HG03469 (cell line): ENCODE results near the gene DST.
A peak's percentile ranks its signal among the peaks of the same experiment; 100 is the strongest.

Source experiments
- ATAC-seq: cut with Tn5 transposase; IDR thresholded peaks from one replicate; pipeline ENCODE4 v1.9.1; 2021; ENCODE audit warnings: mild to moderate bottlenecking, moderate library complexity, moderate number of reproducible peaks; ENCODE audit not compliant: unreplicated experiment

DST gene

DNA sequence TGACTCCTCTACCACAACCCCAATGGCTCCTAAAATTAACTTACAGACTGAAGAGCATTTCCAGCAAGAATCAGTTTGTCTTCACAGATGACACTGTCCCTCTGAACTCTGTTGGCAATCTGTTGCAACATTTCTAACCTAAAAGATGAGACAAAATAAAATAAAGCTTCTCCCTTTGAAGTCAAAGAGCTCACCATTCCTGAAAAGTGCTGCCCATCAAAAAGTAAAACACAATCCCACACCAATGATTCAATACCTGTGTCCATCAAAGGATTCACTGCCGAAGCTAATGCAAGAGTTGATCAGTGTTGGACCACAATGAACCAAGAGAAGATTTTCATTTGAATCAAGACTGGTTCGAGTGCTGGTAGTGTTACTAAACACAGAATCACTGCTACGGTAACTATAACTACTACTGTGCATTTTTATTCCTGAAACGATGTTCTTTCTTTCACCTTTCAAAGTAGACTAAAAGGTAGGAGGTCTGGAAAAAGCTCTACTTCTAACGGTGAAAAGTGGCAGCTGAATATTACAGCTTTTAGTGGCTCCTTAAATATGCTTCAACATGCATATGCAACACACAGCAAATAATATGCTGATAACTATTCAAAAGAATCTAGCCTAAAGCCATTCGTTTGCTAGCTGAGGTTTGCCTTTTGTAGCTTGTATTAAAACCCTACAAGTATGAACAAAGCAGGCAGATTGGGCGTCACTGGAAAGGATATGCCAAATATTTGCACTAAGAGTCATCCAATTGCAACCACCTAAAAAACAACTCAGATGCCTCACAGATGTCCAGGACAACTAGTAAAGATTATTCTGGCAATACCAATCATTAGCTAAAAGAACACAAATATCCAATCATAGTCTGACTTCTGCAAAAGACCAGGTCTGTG is at the start of gene DST:
DST (minus strand) TSS at position 524 of the 896 bp plus-strand sequence.
- ATAC-seq = no peak

DNA sequence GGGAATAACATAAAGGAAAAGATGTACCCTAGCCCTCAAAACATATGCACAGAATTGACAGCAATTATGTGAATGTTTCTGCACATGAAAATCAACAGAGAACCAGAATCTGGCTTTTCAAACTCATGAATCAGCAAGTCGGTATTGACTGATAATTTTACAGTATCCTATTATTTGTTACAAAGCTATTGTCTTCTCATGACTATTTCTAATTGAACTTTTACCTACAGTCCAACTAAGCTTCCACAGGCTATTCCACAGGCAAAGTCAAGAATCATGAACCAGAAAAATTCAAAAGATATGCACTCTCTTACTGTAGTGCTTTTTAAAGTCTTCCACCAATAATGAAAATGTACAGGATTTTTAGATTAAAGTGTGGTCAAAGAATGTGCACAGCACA is 49.1 kb upstream of the DST start:
- ATAC-seq = no peak

DNA sequence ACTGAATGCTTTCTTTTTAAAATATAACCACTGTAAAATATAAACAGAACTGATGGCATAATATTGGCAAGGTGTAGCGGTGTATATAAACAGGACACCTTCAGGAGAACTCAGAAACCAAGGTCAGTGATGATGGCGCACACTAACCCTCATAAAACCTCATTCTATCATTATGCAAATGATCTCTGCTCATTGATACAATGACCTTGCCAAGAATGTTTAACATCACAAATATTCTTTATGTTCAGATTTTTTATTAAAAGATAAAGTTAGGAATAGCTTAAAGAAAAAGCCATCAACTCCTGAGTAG is 48.6 kb upstream of the DST start:
- ATAC-seq = no peak

DNA sequence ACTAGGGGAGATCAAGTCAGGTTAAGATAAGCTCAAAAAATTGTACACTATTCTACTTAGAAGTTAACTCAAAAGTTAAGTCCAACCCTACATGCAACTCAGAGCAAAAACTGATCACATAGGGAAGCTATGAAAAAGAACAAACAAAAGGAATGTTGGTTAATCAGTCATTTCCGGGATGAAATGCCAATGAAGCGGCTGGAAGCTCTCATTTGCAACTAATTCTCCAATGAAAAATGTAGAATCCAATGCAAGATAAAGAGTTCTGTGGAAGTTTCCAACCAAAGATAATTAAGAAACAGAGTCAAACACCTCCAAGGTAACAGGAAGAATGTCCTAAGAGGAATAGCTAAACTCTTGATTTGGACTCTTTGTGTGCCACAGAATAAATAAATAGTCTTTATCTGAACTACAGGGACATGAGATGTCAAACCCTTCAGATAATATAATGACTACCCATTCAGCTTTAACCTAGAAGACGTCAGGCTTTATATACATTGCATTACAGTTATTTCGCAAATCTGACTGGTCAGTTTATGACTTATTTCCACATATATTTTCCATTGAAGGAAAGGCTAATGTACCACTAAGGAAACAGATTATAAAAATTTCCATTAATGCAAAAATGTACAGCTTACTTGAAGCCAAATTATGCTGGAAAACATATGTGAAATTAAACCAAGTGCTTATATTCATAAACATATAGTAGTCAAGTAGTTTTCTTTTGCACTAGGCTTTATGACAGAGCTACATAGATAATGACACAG is 48.0 kb upstream of the DST start:
- ATAC-seq = no peak

DNA sequence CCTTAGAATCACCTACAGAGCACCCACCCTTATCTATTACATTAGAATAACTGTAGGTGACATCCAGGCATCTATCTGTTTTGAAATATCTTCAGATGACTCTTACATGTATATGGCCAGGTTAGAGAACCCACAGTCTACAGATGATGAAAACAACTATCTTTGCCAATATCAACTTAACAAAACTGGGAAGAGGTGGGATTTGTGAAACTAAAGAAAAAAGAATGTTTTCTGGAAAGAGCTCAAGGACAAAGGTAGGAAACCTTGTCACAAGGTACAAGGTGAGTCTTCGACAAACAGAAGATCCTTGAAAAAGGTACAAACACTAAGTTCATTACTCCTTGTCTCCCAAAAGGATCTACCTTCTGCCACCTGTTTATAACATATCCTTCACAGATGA is 47.0 kb upstream of the DST start:
- ATAC-seq = no peak

DNA sequence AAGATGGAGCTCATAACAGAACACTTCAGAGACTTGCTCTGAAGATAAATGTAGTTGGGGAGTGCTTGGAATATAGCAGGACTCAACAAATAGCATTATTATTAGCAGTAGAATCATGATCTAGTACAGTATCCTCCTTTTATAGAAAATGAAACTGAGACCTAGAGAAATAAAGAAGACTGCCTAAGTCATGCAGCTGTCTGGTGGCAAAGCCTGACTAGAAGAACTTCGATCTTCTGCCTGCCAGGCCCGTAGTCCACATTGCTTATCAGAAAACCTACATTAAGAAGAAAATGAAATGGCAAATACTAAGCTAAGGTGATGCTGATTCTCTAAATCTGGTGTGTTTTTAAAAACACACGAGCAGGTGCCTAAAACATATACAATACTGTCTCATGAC is 46.4 kb upstream of the DST start:
- ATAC-seq = peak; percentile 59

DNA sequence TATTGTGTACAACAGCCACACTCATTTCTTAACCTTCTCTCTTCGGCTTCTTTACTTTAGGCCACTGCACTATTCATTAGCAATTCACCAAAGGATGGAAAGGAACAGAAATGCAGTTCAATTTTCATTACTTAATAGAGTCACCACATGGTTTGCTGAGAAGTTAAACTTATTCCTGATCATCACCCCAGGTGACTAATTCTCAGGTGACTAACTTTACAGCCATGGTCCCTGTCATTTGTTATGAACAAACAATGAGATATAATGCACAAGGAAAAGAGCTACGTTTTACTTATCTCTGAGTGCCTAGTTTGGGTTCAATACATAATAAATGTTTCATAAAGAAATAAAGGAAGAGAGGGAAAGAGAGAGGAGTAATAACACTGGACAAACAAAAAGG is 45.8 kb upstream of the DST start:
- no peak for ATAC-seq

DNA sequence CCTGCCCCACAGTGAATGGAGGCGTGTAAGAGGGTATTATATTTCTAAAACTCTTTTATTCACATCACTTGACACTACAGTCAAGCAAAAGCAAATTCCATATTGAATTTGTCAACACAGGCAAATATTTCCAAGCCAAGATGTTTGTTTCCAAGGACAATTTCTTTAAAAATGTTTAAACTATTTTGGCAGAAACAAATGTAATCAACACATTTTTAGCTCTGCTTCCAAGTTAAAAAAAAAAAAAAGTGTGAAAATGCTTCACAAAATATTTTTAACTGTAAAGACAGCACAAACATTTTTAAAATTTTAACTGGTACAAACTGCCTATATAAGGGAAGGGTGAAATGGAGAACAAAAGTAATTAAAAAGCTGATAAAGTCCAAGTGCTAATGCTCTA is 44.9 kb upstream of the DST start:
- ATAC-seq = no peak

DNA sequence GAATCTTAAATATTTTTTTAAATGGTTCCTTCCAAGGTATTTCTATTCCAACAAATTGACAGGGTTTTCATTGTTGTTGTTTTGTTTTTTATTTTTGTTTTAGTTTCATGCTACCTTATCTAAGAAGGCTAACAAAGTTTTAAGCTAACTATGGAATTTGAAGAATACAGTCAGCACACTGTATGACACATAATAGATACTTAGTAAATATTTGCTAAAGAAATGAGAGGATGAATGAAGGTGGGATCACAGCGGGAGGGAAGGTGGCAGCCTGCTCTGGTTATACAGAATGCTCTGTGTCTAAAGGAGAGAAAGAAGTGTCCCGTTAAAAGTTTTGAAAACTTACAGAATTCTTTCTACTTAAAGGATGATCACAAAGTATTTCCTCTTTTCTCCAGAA is 43.7 kb upstream of the DST start:
- ATAC-seq = no peak

DNA sequence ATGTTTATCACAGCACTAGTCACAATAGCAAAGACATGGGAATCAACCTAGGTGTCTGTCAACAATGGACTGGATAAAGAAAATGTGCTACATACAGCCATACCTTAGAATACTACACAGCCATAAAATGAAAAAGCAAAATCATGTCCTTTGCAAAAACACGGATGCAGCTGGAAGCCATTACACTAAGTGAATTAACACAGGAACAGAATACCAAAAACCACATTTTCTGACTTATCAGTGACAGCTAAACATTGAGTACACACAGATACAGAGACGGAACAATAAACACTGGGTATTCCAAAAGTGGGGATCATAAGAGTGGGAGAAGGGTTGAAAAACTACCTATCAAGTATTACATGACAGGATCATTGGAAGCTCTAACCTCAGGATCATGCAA is 43.3 kb upstream of the DST start:
- no peak for ATAC-seq

DNA sequence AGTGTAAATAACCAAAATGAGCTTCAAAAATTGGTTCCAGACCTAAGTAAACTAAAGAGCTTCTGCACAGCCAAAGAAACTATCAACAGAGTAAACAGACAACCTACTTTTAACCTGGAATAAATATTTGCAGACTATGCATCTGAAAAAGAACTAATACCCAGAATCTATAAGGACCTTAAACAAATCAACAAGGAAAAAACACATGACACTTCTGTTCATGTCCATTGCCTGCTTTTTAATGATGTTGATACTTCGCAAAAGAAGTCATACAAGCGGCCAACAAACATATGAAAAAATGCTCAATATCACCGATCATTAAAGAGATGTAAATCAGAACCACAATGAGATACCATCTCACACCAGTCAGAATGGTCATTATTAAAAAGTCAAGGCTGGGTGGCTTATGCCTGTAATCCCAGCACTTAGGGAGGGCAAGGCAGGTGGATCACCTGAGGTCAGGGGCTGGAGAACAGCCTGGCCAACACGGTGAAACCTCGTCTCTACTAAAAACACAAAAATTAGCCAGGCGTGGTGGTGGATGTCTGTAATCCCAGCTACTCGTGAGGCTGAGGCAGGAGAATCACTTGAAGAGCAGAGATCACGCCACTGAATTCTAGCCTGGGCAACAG is 42.5 kb upstream of the DST start:
- no peak for ATAC-seq

DNA sequence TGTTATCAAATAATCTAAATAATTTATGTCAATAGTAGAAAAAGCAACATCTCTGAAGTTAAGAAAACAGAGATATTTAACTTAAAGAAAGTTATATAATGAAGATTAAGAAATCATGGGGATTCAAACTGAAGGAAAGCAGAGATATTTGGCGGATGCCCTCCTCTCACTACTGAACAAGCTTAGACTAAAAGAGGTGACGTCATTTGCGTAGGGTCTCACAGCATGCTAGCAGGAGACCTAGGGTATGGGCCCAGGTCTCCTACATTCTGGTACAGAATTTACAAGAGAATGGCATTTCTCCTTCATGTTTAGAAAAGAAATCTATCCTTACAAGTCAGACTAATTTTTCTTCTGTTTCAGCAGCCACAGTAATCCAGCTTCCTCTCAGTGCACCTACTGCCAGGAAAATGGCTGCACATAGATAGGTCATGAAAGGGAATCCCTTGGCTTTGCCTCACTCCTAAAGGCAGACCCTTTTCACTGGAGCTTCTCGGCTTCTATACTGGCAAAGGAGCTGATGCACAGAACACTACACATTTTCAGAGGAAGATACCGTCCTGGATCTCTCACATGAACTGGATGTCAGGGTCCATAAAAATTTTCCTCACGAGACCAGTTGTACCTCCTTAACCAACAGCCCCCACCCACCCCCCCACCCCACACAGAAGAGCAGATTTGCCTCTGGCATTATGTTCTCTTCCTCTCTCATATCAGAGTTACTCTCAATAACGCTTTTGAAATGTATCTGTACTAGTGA is 41.8 kb upstream of the DST start:
- no peak for ATAC-seq

DNA sequence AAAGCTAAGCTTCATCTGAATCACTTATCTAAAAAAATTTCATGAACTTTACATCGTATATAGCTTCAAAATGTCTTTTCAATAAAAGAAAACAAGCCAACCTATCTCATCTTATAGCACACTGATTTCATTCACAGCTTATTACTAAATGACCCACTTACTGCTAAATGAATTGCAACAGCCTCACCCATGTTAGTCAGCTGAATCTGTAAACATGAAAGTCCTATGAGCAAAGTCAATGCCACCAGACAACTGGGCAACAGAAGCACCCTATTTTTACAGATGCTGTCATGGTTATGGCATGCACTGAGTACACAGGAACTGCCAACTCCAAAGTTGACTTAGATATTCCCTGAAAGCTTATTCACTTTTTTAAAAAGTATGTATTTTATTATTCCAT is 41.2 kb upstream of the DST start:
- no peak for ATAC-seq

DNA sequence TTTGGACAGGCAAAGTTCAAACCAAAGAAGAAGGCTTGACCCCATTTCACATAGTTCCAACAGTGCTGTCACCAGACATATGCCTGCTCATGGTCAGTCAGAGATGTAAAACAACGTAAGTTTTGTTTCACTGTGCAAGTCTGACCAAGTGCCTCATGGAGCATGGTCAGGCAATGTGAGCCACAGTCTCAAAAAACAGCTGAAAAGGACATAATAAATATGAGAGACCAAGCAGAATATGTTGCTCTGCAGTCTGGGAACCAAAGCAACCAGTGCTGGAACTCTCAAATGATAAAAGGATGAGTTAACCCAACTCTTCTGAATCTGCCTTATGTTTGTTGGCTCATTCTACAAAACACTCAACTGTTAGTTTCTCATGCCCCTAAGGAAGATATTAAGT is 39.9 kb upstream of the DST start:
- ATAC-seq = no peak

DNA sequence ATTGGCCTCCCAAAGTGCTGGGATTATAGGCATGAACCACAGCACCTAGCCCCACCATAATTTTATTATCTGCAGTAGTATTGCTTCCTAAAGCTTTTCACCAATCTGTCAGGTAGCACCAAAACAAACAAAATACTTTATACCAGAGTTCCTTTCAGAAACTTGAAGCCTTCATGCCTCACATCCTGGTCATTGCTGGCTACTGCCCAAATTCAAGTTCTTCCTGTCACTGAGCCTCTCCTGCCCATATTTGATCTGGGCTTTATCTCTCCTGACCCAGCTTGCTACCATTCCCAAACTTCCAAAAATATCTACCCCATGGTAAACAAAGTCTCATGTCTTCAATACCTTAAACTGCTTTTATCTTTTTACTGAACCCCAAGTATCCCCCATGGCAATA is 34.9 kb upstream of the DST start:
- no peak for ATAC-seq

DNA sequence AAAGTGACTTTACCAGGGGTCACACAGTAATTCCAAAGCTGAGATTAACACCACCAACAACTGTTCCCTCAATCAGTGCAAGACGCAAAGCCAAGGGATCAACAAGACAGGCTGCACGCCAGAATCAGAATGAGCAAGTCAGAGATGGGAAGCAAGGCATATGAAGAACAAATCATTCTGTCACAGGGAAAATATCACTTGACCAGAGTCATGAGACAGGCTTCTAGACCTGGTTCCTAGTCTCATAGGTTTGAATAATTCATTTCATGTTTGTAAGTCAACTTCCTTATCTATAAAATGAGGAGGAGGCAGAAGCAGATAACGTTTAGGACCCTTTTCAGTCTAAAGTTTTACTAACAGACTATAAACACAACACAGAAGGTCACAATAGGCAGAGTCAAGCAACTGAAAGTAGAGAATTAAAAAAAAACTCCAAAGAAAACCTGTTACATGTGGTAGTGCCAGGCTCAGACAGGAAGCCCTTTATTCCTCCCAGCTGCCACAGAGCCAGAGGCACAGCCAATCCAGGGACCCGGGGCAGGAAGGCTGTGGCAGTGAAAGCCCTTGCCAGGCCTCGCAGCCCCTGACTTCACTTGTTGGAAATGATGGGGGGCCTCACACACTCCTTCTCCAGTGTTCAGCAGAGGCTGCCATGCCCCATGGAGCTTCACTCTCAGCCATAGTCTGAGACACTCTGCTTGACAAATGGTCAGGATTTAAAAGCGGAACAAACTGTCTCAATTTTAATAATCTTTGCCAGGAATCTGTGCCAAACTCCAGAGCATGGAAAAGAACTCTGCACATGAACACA is 29.2 kb upstream of the DST start:
- ATAC-seq = no peak

DNA sequence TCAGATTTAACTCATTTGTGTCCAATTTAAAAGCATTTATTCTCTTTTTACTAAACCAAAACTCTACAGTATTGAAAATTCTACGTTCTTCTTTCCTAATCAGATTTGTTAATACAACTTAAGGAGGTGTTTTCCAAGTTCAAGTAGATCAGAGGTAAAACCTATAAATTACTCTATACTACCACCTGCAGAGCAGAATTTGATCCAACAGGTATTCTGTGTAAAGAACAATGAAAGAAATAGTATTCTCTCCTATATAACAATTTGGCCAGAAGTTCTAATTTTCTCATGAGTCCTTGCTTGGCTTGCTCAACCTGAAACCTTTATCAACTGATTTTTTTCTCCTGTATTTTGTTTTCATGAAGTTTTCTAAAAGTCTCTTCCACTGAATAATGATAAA is 28.5 kb upstream of the DST start:
- no peak for ATAC-seq

DNA sequence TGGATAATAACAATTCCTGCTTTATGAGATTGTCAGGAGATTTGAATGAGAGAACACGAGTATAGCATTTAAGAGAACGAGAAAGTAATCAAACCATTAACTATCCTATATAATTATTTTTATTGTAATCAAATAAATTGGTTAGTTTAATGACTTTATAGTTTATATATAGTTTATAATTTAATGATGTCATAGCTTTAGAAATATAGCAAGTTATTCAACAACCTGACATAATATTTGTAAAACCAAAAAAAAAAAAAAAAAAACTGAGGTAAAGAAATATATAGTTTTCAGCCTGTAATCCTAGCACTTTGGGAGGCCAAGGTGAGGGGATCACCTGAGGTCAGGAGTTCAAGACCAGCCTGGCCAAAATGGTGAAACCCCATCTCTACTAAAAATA is 26.4 kb upstream of the DST start:
- ATAC-seq = no peak

DNA sequence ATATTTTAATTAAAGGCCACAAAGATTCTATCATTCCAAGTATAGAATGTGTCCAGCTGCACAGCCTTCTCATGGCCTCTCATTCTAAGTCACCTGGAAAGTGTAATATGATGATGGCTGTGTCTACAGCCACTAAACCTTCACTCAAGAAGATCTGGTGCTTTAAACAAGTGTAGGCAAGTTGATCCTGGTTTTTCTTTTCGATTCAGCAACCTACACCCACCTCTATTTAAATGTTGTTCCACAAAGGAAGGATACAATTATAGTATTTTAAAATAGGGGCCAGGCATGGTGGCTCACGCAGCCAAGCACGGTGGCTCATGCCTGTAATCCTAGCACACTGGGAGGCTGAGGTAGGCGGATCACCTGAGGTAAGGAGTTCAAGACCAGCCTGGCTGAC is 25.5 kb upstream of the DST start:
- no peak for ATAC-seq

DNA sequence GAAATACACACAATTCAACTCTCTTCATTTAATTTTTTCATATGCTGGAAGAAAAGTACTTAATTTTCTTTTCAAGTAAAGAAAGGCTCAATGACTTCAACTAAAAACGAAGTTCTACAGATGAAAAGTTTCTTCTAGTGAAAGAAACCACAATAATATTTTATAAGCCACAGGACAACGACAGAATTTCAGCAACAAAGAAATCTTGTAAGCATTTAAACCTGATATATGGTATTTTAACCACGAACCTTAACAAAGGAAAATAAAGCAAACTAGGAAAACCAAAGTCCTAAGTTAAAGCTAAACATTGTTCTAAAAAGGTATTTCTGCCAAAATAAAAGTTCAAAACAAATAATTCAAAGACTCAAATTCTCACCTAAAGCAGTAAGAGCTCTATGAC is 24.6 kb upstream of the DST start:
- ATAC-seq = no peak
